CD4-positive, CD25-positive, alpha-beta regulatory T cell (primary cell): ENCODE measurements around the gene ADAMTS19. TPM values are rescaled to one million over a fixed set of nuclear protein-coding genes. Genes with fewer than 3 reads are reported as not detected.
"Not testable (repeated sequence)": the region's sequence is repeated elsewhere in the genome, so short reads cannot be mapped to it uniquely, and the experiment has no call there.

Experiments
- ATAC-seq, 2 donors: fragments of 150-1000 bp; cut with Tn5 transposase; one replicate each; pipeline ENCODE4 v1.10.0; 2021; ENCODE audit warnings: low read depth in 2 of 2, moderate number of reproducible peaks in 2 of 2, moderate library complexity in 1 of 2
- DNase-seq, 3 donors: peaks; one replicate each; pipeline versions ENCODE4 v3.0.0 to v3.0.0-alpha.2; 2012 to 2022; ENCODE audit warnings: mixed read lengths in 1 of 3
- H3K27ac ChIP-seq: one replicate; pipeline ENCODE4 v1.7.0; 2013; ENCODE audit warnings: mild to moderate bottlenecking, low read length; ENCODE audit not compliant: insufficient read depth, poor library complexity, severe bottlenecking
- H3K27me3 ChIP-seq: one replicate; pipeline ENCODE4 v1.7.0; 2013; ENCODE audit warnings: low read length; ENCODE audit not compliant: control insufficient read depth, insufficient read depth
- H3K36me3 ChIP-seq: one replicate; pipeline ENCODE4 v1.7.0; 2013; ENCODE audit warnings: mild to moderate bottlenecking, low read length, moderate library complexity; ENCODE audit not compliant: control insufficient read depth, insufficient read depth
- H3K4me1 ChIP-seq: 2 replicates; pipeline ENCODE4 v1.7.0; 2013; ENCODE audit warnings: mild to moderate bottlenecking, low read length; ENCODE audit not compliant: insufficient read depth, control insufficient read depth, poor library complexity, severe bottlenecking
- H3K4me3 ChIP-seq: one replicate; pipeline ENCODE4 v1.7.0; 2013; ENCODE audit warnings: low read depth, mild to moderate bottlenecking, low read length, moderate library complexity
- H3K9me3 ChIP-seq, 2 experiments: 1 replicate in 1 of 2; 2 replicates in 1 of 2; pipeline ENCODE4 v1.7.0; 2013; ENCODE audit warnings: low read length in 2 of 2, mild to moderate bottlenecking in 1 of 2, moderate library complexity in 1 of 2; ENCODE audit not compliant: control insufficient read depth in 2 of 2
- H3K27ac Mint-ChIP-seq, 3 donors: one replicate each; pipeline ENCODE4 v1.8.0; 2020 to 2022; ENCODE audit warnings: mild to moderate bottlenecking in 3 of 3, mixed read lengths in 3 of 3, moderate library complexity in 2 of 3
- H3K27me3 Mint-ChIP-seq: one replicate; pipeline ENCODE4 v1.8.0; 2022; ENCODE audit warnings: mild to moderate bottlenecking, mixed read lengths
- H3K36me3 Mint-ChIP-seq: one replicate; pipeline ENCODE4 v1.8.0; 2020; ENCODE audit warnings: mixed read lengths
- H3K4me1 Mint-ChIP-seq, 4 donors: one replicate each; pipeline ENCODE4 v1.8.0; 2020 to 2022; ENCODE audit warnings: mixed read lengths in 4 of 4, mild to moderate bottlenecking in 1 of 4
- H3K4me3 Mint-ChIP-seq, 4 donors: one replicate each; pipeline ENCODE4 v1.8.0; 2020 to 2022; ENCODE audit warnings: mild to moderate bottlenecking in 4 of 4, mixed read lengths in 4 of 4, moderate library complexity in 3 of 4
- H3K9me3 Mint-ChIP-seq, 7 donors: one replicate each; pipeline ENCODE4 v1.8.0; 2020 to 2022; ENCODE audit warnings: mixed read lengths in 7 of 7, mild to moderate bottlenecking in 3 of 7, moderate library complexity in 2 of 7
- polyA plus RNA-seq, 4 donors: library from polyadenylated mRNA; unstranded; fragments of 300-500 nt; fragmentation: Illumina TruSeq; gene quantifications; one replicate each; pipeline ENCODE4 v1.2.3, GENCODE V29; 2021
- total RNA-seq: library from RNA; stranded (reverse); gene quantifications from one replicate; pipeline ENCODE4 v1.2.3, GENCODE V29; 2022

ADAMTS19 gene
- not detected for total RNA-seq
- polyA plus RNA-seq = not detected

- Histone ChIP-seq H3K27ac (no peak within 1 kb of the TSS), H3K4me3 (no peak within 1 kb of the TSS), H3K9me3 (no peaks in the 10 kb centered on the region), H3K4me1 (no peaks in the 10 kb centered on the region), H3K27me3 (peaks cover 18% of the 10 kb centered on the region), H3K36me3 (no peaks in the 10 kb centered on the region)
- peaks cover 0 to 6% (median 0%) of the 10 kb centered on the region in 7 donors for H3K9me3 Mint-ChIP-seq
- no peaks in the 10 kb centered on the region for H3K36me3 Mint-ChIP-seq
- DNase-seq = no peak
- no peak within 1 kb of the TSS for H3K4me3 Mint-ChIP-seq
- H3K27me3 Mint-ChIP-seq = peaks cover 44% of the 10 kb centered on the region
- H3K27ac Mint-ChIP-seq = no peak within 1 kb of the TSS
- no peak for ATAC-seq
- H3K4me1 Mint-ChIP-seq = peaks cover 0 to 15% (median 4%) of the 10 kb centered on the region in 4 donors
These were observed at the start of gene ADAMTS19 for GRCh38 chr5:129459777-129460671. TSS of gene ADAMTS19 (plus strand) at chr5:129460298. CDS start at chr5:129460392, 94 bp downstream.

DNA sequence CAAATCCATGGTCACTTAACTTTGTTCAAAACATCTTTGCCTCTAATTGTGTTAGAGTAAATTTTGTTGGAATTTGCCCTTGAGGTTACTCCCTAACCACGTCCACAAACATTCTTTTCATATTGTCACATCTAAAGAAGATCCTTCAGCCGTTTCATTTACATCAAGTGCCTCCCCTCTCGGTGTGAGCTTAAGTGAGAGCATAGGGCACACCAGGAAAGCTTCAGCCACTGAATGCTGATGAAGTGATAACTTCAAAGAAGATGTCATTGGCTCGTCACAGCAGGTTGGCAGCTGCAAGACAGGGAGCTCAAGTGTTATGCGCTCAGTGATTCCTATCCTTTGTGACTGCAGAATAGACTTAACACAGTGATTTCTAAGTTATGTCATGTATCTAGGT lies 49.6 kb upstream of the ADAMTS19 start:
- Mint-ChIP-seq H3K4me1 (no peaks in the 10 kb centered on the region), H3K27me3 (no peaks in the 10 kb centered on the region), H3K36me3 (no peaks in the 10 kb centered on the region), H3K4me3 (no peak overlapping the region), H3K27ac (no peak overlapping the region), H3K9me3 (peaks cover 0 to 13% (median 2%) of the 10 kb centered on the region in 7 donors)
- DNase-seq (no peak), ATAC-seq (no peak)
- H3K27ac ChIP-seq = no peak overlapping the region
- no peaks in the 10 kb centered on the region for H3K9me3 ChIP-seq
- no peaks in the 10 kb centered on the region for H3K36me3 ChIP-seq
- no peaks in the 10 kb centered on the region for H3K27me3 ChIP-seq
- H3K4me1 ChIP-seq = no peaks in the 10 kb centered on the region
- no peak overlapping the region for H3K4me3 ChIP-seq

DNA sequence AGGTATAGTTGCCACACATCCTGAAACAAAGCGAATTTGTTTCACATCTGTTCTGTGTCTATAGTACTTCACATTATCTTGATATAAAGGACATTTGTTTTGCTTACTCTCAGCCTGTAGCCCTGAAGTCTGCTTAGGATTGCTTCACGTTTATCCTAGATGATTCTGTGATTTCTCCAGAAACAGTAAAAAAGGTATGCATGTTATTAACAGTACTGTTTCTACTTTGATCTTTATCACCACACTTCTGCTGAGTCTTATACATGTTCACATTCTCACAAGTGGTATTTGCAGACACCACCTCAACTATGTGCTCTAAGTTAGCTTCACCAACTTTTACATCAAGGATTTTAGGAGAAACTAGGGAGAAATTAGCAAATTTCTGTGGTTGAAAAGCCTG lies 47.4 kb upstream of the ADAMTS19 start:
- no peak overlapping the region for H3K27ac ChIP-seq
- Mint-ChIP-seq H3K4me3 (no peak overlapping the region), H3K36me3 (no peaks in the 10 kb centered on the region), H3K27ac (no peak overlapping the region), H3K9me3 (peaks cover 0 to 13% (median 2%) of the 10 kb centered on the region in 7 donors), H3K27me3 (no peaks in the 10 kb centered on the region), H3K4me1 (no peaks in the 10 kb centered on the region)
- no peaks in the 10 kb centered on the region for H3K4me1 ChIP-seq
- no peaks in the 10 kb centered on the region for H3K27me3 ChIP-seq
- H3K9me3 ChIP-seq = no peaks in the 10 kb centered on the region
- DNase-seq = no peak
- no peak for ATAC-seq
- H3K4me3 ChIP-seq = no peak overlapping the region
- H3K36me3 ChIP-seq = no peaks in the 10 kb centered on the region

DNA sequence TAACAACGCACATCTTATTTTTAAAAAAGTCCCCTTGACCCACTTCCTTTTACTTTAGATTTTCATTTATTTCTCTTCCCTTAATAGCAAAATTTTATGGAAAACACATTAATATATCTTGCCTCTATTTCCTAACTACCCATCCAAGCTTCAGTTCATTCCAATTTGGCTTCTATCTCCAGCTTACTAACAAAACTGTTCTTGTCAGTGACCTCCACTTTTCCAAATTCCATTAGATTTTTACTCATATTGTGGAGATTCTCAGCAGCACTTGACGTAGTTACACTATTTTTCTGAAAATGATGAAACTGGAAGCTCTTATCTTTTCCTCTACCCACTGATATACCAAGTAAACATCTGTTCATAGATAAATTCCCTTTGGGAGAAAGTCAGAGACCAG lies 46.5 kb upstream of the ADAMTS19 start:
- Mint-ChIP-seq H3K36me3 (no peaks in the 10 kb centered on the region), H3K4me3 (no peak overlapping the region), H3K27ac (no peak overlapping the region), H3K4me1 (no peaks in the 10 kb centered on the region), H3K27me3 (no peaks in the 10 kb centered on the region), H3K9me3 (peaks cover 0 to 13% (median 2%) of the 10 kb centered on the region in 7 donors)
- Histone ChIP-seq H3K9me3 (no peaks in the 10 kb centered on the region), H3K27me3 (no peaks in the 10 kb centered on the region), H3K27ac (no peak overlapping the region), H3K4me3 (no peak overlapping the region), H3K36me3 (no peaks in the 10 kb centered on the region), H3K4me1 (no peaks in the 10 kb centered on the region)
- no peak for DNase-seq
- no peak for ATAC-seq

- Histone ChIP-seq H3K4me3 (no peak overlapping the region), H3K4me1 (no peaks in the 10 kb centered on the region), H3K9me3 (no peaks in the 10 kb centered on the region), H3K36me3 (no peaks in the 10 kb centered on the region), H3K27me3 (no peaks in the 10 kb centered on the region), H3K27ac (no peak overlapping the region)
- Mint-ChIP-seq H3K4me3 (no peak overlapping the region), H3K27ac (no peak overlapping the region), H3K27me3 (no peaks in the 10 kb centered on the region), H3K4me1 (no peaks in the 10 kb centered on the region), H3K36me3 (no peaks in the 10 kb centered on the region), H3K9me3 (peaks cover 0 to 9% (median 3%) of the 10 kb centered on the region in 7 donors)
- no peak for DNase-seq
- no peak for ATAC-seq
These were observed 40.8 kb upstream of the ADAMTS19 start for GRCh38 chr5:129419292-129419691.

DNA sequence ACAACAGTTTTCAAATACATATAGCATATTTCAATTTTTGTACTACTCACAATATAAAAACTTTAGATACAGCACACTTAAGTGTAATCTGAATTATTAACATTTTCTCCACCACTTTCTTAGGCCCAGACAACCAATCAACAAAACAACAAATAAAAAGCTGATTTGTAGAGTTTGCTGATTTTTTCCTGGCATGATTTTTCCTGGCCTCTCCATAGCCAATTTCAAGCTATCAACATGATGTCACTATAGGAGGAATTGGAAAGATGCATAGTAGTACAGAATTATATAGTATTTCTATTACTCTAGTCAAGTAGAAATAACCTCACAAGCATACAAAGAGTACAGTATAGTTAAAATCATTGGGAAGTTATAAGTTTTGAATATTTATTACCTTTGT lies 35.1 kb upstream of the ADAMTS19 start:
- H3K4me1 ChIP-seq = no peaks in the 10 kb centered on the region
- no peak overlapping the region for H3K4me3 ChIP-seq
- no peak for DNase-seq
- no peaks in the 10 kb centered on the region for H3K27me3 Mint-ChIP-seq
- H3K36me3 ChIP-seq = no peaks in the 10 kb centered on the region
- H3K9me3 Mint-ChIP-seq = peaks cover 0 to 8% (median 1%) of the 10 kb centered on the region in 7 donors
- no peaks in the 10 kb centered on the region for H3K4me1 Mint-ChIP-seq
- no peak overlapping the region for H3K27ac Mint-ChIP-seq
- no peak overlapping the region for H3K4me3 Mint-ChIP-seq
- H3K36me3 Mint-ChIP-seq = no peaks in the 10 kb centered on the region
- H3K9me3 ChIP-seq = no peaks in the 10 kb centered on the region
- no peaks in the 10 kb centered on the region for H3K27me3 ChIP-seq
- H3K27ac ChIP-seq = no peak overlapping the region
- ATAC-seq = no peak

GRCh38 chr5:129426071-129426470 lies 34.0 kb upstream of the ADAMTS19 start:
- Histone ChIP-seq H3K36me3 (no peaks in the 10 kb centered on the region), H3K27ac (no peak overlapping the region), H3K4me1 (no peaks in the 10 kb centered on the region), H3K27me3 (no peaks in the 10 kb centered on the region), H3K9me3 (no peaks in the 10 kb centered on the region), H3K4me3 (no peak overlapping the region)
- Mint-ChIP-seq H3K4me3 (no peak overlapping the region), H3K36me3 (no peaks in the 10 kb centered on the region), H3K27ac (no peak overlapping the region), H3K27me3 (no peaks in the 10 kb centered on the region), H3K9me3 (peaks cover 0 to 8% (median 1%) of the 10 kb centered on the region in 7 donors), H3K4me1 (no peaks in the 10 kb centered on the region)
- no peak for DNase-seq
- no peak for ATAC-seq

GRCh38 chr5:129428636-129429035 lies 31.5 kb upstream of the ADAMTS19 start:
- H3K4me1 ChIP-seq, DNase-seq, ATAC-seq, H3K27ac Mint-ChIP-seq, H3K27ac ChIP-seq, H3K4me1 Mint-ChIP-seq, H3K36me3 ChIP-seq, H3K36me3 Mint-ChIP-seq, H3K9me3 Mint-ChIP-seq, H3K4me3 Mint-ChIP-seq, H3K9me3 ChIP-seq, H3K27me3 ChIP-seq, H3K27me3 Mint-ChIP-seq, H3K4me3 ChIP-seq: not testable (repeated sequence)
